ENCODE measurements around the gene AOAH. TPM values are rescaled to one million over a fixed set of nuclear protein-coding genes. Genes with fewer than 3 reads are reported as not detected.
A peak's percentile ranks its signal among the peaks of the same experiment; 100 is the strongest.
"Not testable (repeated sequence)": the region's sequence is repeated elsewhere in the genome, so short reads cannot be mapped to it uniquely, and the experiment has no call there.

The AOAH gene
- total RNA-seq, 1 experiment from 2014 or later, result 0.05 TPM

DNA sequence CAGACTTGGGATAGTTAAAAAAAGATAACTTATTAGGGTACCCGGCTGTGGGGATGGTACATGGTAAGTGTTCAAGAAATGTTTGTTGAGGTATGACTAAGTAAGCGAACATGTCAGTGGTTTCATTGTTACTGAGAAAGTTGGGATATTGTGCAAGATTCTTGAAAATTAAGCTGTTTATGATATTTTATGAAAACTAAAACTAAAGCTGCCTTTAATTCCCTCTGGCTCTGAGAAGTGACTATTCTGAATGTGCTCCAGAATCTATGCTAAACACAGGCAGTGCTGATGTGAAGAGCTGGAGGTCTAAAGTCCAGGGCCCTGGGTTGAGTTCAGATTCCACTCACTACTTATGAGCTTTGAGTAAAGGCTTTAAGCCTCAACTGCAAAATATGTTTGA lies 72.9 kb downstream of the AOAH start:
- no peak for DNase-seq (ENCODE audit: low read depth, low spot score)
- in situ Hi-C loops (cut with HindIII; ENCODE audit: low pct_unique_long_range_greater_than_20kb, low sequenced_read_pairs), result no loop called here

DNA sequence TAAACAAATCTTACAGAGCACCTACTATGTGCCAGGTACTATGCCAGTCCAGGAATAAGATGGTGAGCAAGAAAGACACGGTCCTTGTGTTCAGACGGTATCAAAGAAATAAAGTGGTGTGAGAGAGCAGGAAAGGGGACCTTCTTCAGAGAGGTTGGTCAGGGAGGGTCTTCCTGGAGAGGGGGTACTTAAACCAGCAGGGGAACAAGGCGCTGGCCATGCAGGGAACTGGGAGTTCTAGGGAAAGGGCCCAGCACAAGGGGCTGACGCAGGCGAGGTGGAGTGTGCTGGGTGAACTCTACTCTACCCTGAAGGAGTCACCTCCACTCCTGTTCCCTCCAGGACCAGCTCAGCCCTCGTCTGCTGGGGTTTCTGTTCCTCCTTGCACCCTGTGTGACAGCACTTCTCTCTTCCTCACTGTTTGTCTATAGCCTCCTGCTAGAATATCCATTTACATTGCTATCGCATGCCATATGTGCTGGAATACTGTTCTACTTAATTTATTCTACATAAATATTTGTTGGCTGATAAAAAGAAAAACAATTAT lies 73.5 kb downstream of the AOAH start:
- no peak for DNase-seq (ENCODE audit: low read depth, low spot score)
- in situ Hi-C loops (cut with HindIII; ENCODE audit: low pct_unique_long_range_greater_than_20kb, low sequenced_read_pairs), result no loop called here

DNA sequence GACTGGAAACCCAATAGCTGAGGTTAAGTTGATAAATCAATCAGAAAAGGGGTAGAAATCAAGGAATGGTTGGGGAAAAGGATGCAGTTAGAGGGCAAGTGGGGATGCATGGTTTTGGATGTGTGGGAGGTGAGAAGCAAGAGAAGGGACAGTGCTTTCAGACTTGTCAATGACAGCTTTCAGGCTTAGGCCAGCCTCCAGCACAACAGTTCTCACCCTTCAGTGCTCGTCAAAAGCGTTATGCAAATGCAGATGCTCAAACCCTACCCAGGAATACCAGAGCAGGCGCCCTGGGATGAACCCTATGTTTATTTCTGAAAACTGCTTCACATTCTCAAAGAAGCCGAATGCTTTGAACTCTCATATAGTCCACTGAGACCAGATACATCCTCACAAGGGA lies 74.0 kb downstream of the AOAH start:
- in situ Hi-C loops (cut with HindIII; ENCODE audit: low pct_unique_long_range_greater_than_20kb, low sequenced_read_pairs), result no loop called here
- no peak for DNase-seq (ENCODE audit: low read depth, low spot score)

DNA sequence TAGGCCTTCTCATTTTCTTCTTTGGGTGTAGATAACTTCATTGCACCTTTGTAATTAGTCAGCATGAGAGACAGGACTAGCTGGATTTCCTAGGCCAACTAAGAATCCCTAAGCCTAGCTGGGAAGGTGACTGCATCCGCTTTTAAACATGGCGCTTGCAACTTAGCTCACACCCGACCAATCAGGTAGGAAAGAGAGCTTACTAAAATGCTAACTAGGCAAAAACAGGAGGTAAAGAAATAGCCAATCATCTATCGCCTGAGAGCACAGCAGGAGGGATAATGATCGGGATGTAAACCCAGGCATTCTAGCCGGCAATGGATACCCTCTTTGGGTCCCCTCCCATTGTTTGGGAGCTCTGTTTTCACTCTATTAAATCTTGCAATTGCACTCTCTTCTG lies 75.0 kb downstream of the AOAH start:
- in situ Hi-C loops (cut with HindIII; ENCODE audit: low pct_unique_long_range_greater_than_20kb, low sequenced_read_pairs), result not testable (repeated sequence)

DNA sequence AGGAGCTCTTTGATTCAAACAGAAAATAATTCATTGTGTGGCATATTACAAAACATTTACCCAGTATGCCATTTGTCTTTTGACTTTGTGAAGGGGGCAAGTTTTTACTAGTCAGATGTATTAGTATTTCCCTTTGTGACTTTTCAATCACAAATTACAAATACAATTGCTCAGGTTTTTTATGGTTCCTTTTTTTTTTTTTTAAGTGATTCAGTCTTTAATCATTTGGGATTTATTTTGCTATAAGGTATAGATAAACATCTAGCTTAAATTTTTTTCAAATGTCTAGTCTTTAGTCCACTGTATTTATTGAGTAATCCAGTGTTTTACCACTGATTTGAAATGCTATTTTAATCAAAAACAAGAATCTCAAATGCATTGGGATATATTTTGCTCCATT lies 75.9 kb downstream of the AOAH start:
- DNase-seq (ENCODE audit: low read depth, low spot score), result no peak
- in situ Hi-C loops (cut with HindIII; ENCODE audit: low pct_unique_long_range_greater_than_20kb, low sequenced_read_pairs), result no loop called here

More for the DNA sequence above, 75.0 kb downstream of the AOAH start:
- not testable (repeated sequence) for DNase-seq (ENCODE audit: low read depth, low spot score)

DNA sequence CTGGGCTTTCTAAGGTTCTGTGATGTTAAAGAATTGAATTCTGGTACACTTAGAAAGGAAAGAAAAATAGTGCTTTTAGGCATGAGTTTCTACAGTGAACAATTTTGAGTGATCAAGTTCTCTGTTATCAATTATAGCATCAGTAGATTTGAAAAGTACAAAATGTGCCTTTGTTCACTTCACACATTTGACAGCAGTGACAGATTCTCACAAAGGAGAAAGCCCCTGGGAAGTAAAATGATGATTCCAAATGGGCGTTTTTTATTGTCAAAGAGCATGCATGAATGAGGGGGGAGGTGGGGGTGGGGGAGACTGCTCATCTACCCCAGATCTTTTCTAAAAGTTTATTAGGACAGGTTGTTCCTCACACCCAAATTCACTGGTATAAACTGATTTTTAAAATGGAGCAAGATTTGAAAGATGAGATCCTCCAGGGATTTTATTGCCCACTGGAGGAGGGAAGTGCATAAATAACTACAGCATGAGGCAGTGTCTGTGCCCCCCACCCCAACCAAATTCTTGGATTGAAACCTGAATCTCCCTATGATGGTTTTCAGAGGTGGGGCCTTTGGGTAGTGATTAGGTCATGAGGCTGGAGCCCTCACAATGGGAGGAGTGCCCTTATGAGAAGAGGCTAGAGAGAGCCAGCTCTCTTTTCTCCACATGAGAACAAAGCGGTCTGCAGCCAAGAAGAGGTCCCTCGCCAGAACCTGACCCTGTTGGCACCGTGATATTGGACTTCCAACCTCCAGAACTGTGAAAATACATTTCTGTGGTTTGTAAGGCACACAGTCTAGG lies 79.5 kb downstream of the AOAH start:
- no peak for DNase-seq (ENCODE audit: low read depth, low spot score)

DNA sequence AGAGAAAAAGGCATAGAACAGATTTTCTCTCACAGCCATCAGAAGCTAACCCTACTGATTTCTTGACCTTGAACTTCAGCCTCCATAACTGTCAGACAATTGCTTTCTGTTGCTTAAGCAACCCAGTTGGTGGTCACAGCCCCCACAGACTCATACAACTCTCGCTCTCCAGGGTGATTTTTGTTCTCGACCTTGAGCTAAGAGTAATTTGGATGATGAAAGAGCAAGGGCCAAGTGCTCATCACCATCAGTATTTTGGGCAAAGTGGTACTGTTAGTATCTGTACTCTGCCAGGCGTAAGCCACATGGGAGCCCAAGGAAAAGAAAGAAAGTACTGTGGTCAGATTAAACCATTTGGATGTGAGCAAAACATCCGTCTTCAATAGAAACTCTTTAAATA lies 81.9 kb downstream of the AOAH start:
- DNase-seq (ENCODE audit: low read depth, low spot score), result no peak
- in situ Hi-C loops (cut with HindIII; ENCODE audit: low pct_unique_long_range_greater_than_20kb, low sequenced_read_pairs), result no loop called here

More for the DNA sequence above, 79.5 kb downstream of the AOAH start:
- in situ Hi-C loops (cut with HindIII; ENCODE audit: low pct_unique_long_range_greater_than_20kb, low sequenced_read_pairs), result no loop called here

DNA sequence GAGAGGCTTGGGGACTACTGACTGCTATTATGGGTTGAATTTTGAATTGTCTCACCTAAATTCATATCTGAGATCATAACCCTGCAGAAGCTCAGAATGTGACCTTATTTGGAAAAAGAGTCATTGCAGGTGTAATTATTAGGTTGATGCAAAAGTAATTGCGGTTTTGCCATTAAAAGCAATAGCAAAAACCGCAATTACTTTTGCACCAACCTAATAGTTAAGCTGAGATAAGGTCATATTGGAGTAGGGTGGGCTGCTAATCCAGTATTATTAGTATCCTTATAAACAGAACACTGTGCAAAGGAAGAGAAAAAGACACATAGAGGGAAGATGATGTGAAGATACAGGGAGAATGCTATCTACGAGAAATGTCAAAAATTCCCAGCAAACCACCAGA lies 82.3 kb downstream of the AOAH start:
- DNase-seq (ENCODE audit: low read depth, low spot score), result no peak
- in situ Hi-C loops (cut with HindIII; ENCODE audit: low pct_unique_long_range_greater_than_20kb, low sequenced_read_pairs), result no loop called here

DNA sequence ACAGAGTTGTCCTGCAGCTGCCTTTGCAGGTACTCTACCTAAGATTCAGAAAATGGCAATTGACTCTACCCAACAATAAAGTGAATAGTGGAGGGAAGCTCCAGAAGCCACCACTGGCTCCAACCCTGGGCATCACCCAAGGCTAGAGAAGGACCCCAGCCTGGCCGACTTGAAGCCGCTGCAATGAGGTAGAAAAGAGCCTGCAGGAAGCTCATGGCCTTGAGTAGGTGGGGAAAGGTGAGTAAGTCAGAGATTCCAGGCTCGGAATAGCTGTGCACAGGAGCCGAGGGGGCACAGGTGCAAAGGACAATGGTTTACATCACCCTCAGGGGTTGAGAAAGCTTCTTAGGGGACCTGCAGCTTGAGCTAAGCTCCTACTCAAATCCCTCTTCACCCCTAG lies 83.6 kb downstream of the AOAH start:
- DNase-seq (ENCODE audit: low read depth, low spot score), result no peak
- in situ Hi-C loops (cut with HindIII; ENCODE audit: low pct_unique_long_range_greater_than_20kb, low sequenced_read_pairs), result no loop called here

DNA sequence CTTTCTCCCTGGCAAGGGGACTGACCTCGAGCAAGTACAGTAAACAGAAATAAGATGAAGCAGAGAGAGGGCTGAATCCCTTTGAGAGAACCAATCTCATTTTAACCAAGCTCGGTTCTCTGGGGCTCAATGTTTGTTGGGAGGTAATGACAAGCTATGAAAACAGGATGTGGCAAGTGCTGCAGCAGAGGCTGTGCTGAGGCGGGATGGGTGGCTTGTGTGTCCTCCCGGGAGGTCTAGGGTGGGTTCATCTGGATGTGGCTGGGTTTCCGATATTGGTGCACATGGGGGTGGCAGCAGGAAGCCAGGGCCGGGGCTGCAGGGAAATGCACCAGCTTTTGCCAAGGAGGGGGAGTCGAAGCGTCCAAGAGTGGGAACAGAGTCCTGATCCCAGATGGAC lies 84.5 kb downstream of the AOAH start:
- in situ Hi-C loops (cut with HindIII; ENCODE audit: low pct_unique_long_range_greater_than_20kb, low sequenced_read_pairs), result no loop called here
- DNase-seq (ENCODE audit: low read depth, low spot score), result no peak

DNA sequence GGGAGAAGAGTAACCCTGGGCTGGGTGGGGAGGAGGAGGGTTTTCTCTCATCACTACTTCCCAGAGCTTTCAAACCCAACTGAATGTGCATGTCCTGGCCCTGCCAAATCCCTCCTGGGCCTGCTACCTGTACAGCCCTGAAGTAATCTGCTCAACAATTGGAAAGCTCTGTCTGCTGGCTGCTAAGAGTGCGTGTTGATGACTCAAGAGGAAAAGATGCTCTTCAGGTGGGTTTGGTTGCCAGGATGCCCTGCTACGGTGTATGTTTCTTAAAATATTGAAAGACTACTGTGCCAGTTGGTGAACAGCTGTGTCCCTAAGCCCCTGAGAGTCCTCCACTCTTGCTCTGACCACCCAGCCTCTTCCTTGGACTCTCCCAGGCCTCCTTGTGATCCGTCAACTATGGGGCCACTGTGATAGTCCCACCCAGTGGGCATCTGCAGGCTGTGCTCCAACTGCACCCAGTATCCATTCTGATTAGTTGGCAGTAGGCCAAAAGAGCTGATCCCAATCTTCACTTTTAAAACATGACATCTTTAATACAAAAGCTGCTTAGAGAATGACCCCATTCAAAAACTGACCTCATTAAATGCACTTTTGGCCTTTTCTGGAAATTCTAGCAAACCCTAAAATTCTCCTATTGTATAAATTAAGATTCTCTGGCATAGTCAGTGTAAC lies 85.6 kb downstream of the AOAH start:
- in situ Hi-C loops (cut with HindIII; ENCODE audit: low pct_unique_long_range_greater_than_20kb, low sequenced_read_pairs), result no loop called here
- no peak for DNase-seq (ENCODE audit: low read depth, low spot score)

DNA sequence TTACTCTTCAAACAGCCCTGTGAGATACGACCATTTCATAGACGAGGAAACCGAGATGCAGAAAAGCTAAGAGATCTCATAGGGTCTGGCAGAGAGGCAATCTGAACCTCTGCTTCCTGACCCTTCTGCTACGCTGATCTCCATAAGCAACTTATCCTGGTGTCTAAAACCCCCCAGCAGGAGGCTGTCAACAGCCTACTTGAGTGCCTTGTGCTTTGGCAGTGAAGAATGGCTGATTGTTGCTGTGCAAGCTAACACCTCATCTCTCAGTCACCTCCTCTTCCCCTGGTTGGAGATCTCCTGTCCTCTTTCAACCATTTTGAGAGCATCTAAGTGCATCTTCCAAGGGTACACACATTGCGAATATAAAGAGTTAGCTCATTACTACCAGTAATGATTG lies 86.2 kb downstream of the AOAH start:
- in situ Hi-C loops (cut with HindIII; ENCODE audit: low pct_unique_long_range_greater_than_20kb, low sequenced_read_pairs), result no loop called here
- peak; percentile 15 for DNase-seq (ENCODE audit: low read depth, low spot score)

DNA sequence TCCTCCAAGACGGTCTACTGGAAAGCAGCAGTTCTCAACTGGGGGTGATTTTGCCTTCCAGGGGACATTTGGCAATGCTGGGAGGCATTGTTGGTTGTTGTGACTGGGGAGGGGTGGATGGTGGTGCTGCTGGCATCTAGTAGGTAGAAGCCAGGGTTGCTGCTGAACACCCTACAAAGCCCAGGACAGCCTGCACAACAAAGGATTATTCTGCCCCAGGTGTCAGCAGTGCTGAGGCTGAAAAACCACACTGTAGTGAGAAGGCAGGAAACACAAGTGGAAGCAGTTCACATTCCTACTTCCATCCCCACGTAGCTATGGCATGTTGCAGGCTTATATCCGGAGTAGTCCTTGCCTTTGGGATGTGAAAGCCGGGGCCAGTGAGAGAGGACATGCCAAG lies 86.9 kb downstream of the AOAH start:
- in situ Hi-C loops (cut with HindIII; ENCODE audit: low pct_unique_long_range_greater_than_20kb, low sequenced_read_pairs), result no loop called here

DNA sequence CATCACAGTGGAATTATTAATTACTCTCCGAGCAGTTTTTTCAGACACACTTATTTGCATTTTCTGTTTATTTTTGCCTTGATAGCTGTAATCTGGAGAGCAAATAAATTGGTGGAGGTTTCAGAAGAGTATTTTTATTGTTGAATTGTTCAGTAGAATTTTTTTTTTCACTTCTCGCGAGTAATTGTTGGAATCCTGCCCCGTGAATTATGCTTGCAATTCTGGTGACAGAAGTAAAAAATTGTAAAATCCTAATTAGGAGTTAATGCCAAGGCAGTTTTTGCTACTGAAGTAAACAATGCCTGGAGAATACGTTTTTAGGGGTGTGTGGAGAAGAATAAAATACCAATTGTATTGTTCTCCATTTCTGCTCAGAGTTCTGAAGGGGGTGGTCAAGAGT lies 88.2 kb downstream of the AOAH start:
- in situ Hi-C loops (cut with HindIII; ENCODE audit: low pct_unique_long_range_greater_than_20kb, low sequenced_read_pairs), result no loop called here
- no peak for DNase-seq (ENCODE audit: low read depth, low spot score)

More for the DNA sequence above, 86.9 kb downstream of the AOAH start:
- no peak for DNase-seq (ENCODE audit: low read depth, low spot score)

DNA sequence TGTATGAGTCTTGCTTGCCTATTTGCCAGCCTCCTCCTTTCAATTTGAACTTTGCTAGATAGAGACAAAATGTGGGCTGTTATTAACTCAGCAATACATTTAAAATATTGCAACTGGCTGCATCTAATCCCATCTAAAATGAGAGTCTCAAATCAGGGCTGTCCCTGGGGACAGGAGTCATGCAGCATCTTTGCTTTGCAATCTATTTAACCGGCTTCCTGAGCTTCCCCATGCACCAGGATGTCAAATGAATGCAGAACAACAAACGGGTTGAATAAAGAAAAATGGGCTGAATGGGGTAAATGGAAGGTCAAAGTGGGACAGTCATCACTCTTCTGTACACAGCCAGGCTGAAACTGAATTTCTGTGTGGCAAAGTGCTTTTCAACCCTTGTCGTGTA lies 89.2 kb downstream of the AOAH start:
- DNase-seq (ENCODE audit: low read depth, low spot score), result no peak
- in situ Hi-C loops (cut with HindIII; ENCODE audit: low pct_unique_long_range_greater_than_20kb, low sequenced_read_pairs), result no loop called here

DNA sequence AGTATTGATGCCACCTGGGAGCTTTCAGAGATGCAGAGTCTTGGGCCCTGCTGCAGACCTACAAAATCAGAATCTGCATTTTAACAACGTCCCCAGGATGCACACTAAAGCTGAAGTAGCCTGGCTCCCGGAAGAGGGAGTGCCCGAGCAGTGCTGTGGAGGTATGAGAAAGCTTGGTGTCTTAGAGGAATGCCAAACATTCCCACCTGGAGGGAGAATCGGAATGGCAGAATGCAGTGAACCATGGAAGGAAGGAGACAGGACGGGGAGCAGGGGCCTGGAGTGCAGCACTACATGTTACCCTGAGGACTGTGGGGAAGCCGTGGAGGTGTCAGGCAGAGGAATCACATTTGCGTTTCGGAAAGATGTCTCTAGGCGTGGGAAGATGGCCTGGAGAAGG lies 90.9 kb downstream of the AOAH start:
- in situ Hi-C loops (cut with HindIII; ENCODE audit: low pct_unique_long_range_greater_than_20kb, low sequenced_read_pairs), result no loop called here
- DNase-seq (ENCODE audit: low read depth, low spot score), result no peak

DNA sequence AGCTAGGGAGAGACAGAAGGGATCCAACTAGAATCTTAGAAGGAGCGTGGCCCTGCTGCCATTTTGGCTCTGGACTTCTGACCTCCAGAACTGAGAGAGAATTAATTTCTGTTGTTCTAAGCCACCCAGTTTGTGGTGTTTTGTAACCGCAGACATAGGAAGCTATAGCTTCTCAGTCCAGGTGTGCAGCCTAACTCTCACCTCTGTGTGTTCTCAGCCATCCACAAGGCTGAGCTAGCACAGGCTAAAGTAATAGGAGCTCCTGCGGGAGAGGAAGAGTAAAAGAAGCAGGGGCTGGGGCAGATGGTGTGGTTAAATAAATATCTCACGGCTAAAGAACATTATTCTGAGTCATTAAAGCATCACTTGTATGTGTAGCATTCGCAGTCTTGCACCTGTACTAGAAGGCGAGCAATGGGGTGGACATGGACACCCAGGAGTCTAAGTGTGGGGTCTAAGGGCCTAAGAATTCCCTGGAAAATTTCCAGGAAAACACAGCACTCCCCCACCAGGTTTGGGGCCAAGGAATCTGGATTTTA lies 94.1 kb downstream of the AOAH start:
- no peak for DNase-seq (ENCODE audit: low read depth, low spot score)
- in situ Hi-C loops (cut with HindIII; ENCODE audit: low pct_unique_long_range_greater_than_20kb, low sequenced_read_pairs), result no loop called here

DNA sequence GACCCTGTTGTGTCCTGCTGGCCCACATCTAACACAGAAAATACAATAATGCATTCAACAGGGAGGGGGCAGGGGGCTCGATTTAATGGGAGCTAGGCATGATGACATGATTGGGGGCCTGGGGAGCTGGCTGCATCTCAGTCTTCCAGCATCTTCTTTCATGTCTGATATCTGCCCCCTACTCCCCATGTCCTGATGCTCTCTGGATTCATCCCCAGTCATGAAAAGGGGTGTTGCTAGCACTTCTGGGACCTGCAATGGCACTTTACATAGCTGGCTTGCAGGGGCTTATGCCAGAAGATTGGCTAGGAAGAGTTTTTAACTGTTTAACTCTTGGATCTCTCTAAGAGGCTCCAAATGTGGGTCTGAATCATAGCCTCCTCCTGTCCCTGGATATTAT lies 94.9 kb downstream of the AOAH start:
- in situ Hi-C loops (cut with HindIII; ENCODE audit: low pct_unique_long_range_greater_than_20kb, low sequenced_read_pairs), result no loop called here
- DNase-seq (ENCODE audit: low read depth, low spot score), result no peak

DNA sequence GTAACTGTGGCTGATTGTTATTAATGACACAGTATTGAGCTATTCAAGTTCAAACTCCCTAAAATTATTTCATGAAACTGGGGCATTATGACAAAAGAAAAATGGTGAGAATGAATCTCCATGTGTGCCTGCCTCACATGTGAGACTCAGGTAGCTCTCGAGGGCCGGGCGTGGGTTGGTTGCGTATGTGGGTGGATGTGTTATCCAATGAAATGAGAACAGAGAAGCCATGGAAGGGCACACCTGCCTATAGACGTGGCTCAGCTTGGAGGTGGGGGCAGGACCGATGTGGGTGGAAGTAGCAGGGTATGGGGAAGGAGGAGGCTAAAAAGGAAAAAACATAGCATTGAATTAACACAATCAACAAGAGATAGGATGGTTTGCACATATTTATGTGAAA lies 96.5 kb downstream of the AOAH start:
- in situ Hi-C loops (cut with HindIII; ENCODE audit: low pct_unique_long_range_greater_than_20kb, low sequenced_read_pairs), result no loop called here
- no peak for DNase-seq (ENCODE audit: low read depth, low spot score)

Measured in SK-MEL-5 (cell line).